ENCODE results near the gene RTN4RL2.

DNA sequence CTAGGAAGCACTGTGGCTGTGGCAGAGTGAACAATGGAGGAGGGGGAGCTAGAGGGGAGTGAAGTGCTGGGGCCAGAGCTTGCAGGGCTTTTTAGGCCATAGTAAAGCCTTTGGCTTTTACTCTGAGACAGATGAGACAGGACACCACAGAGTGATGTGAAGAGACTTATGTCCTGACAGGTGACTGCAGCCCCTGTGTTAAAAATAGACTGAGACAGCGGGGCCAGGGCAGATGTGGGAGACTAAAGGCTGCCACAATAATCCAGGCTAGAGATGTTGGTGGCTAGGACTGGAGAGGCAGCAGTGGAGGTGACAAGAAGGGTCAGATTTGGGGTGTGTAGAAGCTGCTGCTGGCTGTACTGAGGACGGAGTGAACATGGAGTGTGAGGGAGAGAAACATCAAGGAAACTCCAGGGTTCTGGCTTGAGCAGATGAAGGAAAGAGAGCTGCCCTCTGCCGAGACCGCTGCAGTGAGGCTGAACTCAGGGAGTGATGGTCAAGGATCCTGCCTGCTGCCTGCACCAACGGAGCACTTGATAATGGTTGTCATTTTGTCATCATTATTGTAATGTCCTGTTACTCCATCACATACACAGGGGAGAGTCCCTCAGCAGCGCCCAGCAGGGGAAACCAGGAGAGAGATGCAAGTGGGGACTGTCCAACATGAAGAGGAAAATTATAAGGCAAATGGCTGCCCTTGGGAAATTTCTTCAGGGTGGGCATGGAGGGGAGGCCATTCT lies 27.8 kb downstream of the RTN4RL2 start:
- no peak for TF ChIP-seq POLR2A (IDR thresholded peaks at IDR 0.05)
- TF ChIP-seq CTCF (IDR thresholded peaks at IDR 0.05 in 4 of 5, conservative IDR thresholded peaks at IDR 0.05 in 1 of 5), result no peak
